Measurements from ENCODE around the gene PGBD5. TPM values are rescaled to one million over a fixed set of nuclear protein-coding genes. Genes with fewer than 3 reads are reported as not detected.

PGBD5 gene
- total RNA-seq, 2 donors from 2014 or later: 0.14 to 0.63 TPM

DNA sequence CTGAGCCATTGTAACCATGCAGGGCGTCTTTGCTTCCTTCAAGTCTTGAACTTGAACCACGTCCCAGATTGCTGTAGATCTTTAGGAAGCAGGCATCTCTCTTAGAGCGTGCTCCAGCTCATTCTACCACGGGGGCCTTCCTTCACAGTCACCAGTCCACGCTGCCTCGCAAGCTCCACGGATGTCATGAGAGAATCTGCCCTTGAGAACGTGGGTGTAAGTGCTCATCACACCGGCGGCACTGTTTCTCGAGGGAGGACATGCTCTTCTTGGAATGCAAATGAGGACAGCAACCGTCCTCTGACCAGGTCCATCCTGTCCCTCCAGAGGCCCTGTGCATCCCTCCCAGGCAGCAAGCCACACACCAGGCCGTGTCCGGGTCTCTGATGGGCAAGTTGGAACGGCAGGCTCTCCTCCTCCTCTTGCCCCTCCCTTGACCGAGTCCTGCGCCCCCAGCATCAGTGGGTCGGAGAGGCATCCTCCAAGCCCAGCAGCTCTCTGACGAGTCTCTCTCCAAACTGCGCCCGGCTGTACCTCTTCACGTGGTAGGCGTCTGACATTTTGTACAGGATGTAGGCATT is 103.1 kb downstream of the PGBD5 start:
- H3K4me1 ChIP-seq (ENCODE audit: control insufficient read depth in 1 of 2, low read depth in 2 of 2): no peaks in the 10 kb centered on the region
- TF ChIP-seq, protein P1, sequence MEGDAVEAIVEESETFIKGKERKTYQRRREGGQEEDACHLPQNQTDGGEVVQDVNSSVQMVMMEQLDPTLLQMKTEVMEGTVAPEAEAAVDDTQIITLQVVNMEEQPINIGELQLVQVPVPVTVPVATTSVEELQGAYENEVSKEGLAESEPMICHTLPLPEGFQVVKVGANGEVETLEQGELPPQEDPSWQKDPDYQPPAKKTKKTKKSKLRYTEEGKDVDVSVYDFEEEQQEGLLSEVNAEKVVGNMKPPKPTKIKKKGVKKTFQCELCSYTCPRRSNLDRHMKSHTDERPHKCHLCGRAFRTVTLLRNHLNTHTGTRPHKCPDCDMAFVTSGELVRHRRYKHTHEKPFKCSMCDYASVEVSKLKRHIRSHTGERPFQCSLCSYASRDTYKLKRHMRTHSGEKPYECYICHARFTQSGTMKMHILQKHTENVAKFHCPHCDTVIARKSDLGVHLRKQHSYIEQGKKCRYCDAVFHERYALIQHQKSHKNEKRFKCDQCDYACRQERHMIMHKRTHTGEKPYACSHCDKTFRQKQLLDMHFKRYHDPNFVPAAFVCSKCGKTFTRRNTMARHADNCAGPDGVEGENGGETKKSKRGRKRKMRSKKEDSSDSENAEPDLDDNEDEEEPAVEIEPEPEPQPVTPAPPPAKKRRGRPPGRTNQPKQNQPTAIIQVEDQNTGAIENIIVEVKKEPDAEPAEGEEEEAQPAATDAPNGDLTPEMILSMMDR (IDR thresholded peaks at IDR 0.05): no peak
- DNase-seq (ENCODE audit: low spot score) (no peak), ATAC-seq (ENCODE audit: insufficient number of reproducible peaks, low FRiP score, low read depth) (no peak)
- no peak overlapping the region for H3K4me3 ChIP-seq
- no peaks in the 10 kb centered on the region for H3K9me3 ChIP-seq
- H3K36me3 ChIP-seq: no peaks in the 10 kb centered on the region
- H3K27me3 ChIP-seq (replicated peaks; ENCODE audit: insufficient read depth): no peaks in the 10 kb centered on the region
- no peak overlapping the region for H3K27ac ChIP-seq

DNA sequence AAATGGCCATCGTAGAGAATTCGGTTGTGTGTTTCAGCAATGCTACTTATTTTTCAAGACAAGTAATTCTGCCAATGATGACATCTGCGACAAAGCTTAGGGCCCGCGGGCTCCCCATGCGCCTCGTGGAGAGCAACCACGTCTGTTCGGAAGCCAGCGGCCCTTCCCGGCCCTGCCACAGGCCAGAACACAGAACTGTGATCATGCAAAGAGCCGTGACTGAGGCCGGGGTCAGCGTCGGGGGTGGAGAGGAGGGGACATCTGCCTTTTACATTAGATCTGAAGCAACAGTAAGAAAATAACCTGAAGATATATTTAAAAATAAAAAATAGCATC is 103.7 kb downstream of the PGBD5 start:
- Histone ChIP-seq H3K4me3 (no peak overlapping the region), H3K27ac (no peak overlapping the region), H3K4me1 (ENCODE audit: control insufficient read depth in 1 of 2, low read depth in 2 of 2) (no peaks in the 10 kb centered on the region), H3K9me3 (no peaks in the 10 kb centered on the region), H3K27me3 (replicated peaks; ENCODE audit: insufficient read depth) (no peaks in the 10 kb centered on the region), H3K36me3 (no peaks in the 10 kb centered on the region)
- DNase-seq (ENCODE audit: low spot score) (no peak), ATAC-seq (ENCODE audit: insufficient number of reproducible peaks, low FRiP score, low read depth) (no peak)
- TF ChIP-seq, protein P1 (IDR thresholded peaks at IDR 0.05): no peak

DNA sequence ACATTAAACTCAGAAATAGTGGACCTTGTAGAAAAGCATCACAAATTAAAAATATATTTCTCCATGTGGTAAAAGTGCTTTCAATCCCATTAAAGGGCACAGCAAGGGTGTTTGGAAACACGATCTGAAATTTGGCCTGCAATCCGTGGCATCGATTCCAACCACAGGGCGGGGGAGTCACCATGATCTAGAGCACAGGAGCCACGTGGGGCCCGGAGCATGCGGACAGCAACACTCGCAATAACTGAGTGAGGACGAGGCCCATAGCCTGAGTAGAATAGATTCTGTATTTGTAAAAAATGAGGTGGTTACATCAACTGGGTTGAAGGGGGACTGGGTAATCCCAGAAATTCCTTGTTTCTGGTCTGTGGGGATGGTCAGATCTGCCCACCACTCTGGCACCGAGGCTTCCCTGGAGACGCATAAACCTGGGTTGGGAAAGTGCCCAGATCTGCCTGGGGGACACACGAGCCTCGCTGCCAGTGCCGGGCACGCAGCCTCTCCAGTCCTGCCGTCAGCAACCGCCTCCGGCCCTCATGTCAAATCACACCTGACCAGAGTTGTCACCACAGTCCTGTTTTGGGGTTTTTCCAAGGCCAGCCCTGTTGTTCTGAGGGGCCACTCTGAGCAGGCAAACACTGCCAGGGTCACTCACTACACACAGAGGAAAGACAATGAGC is 104.3 kb downstream of the PGBD5 start:
- no peak for ATAC-seq (ENCODE audit: insufficient number of reproducible peaks, low FRiP score, low read depth)
- Histone ChIP-seq H3K4me1 (ENCODE audit: control insufficient read depth in 1 of 2, low read depth in 2 of 2) (no peaks in the 10 kb centered on the region), H3K4me3 (no peak overlapping the region), H3K27me3 (replicated peaks; ENCODE audit: insufficient read depth) (no peaks in the 10 kb centered on the region), H3K36me3 (no peaks in the 10 kb centered on the region), H3K9me3 (no peaks in the 10 kb centered on the region), H3K27ac (no peak overlapping the region)
- DNase-seq (ENCODE audit: low spot score): no peak
- TF ChIP-seq, protein P1 (IDR thresholded peaks at IDR 0.05): no peak

DNA sequence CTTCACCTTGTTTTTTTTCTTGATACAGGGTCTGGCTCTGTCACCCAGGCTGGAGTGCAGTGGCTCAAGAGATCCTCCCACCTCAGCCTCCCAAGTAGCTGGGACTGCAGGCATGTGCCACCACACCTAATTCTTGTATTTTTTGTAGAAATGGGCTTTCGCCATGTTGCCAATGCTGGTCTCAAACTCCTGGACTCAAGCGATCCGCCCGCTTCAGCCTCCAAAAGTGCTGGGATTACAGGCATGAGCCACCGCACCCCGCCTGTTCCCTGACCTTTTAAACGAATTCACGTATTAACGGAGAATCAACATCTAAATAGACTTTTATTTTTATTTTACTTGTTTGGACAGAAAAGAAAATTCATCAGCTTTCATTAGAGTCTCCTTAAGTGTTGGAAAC is 104.8 kb downstream of the PGBD5 start:
- no peak overlapping the region for H3K4me3 ChIP-seq
- no peak overlapping the region for H3K27ac ChIP-seq
- TF ChIP-seq, protein P1 (IDR thresholded peaks at IDR 0.05): no peak
- DNase-seq (ENCODE audit: low spot score): no peak
- no peaks in the 10 kb centered on the region for H3K9me3 ChIP-seq
- H3K4me1 ChIP-seq (ENCODE audit: control insufficient read depth in 1 of 2, low read depth in 2 of 2): no peaks in the 10 kb centered on the region
- H3K36me3 ChIP-seq: no peaks in the 10 kb centered on the region
- H3K27me3 ChIP-seq (replicated peaks; ENCODE audit: insufficient read depth): no peaks in the 10 kb centered on the region
- ATAC-seq (ENCODE audit: insufficient number of reproducible peaks, low FRiP score, low read depth): no peak

DNA sequence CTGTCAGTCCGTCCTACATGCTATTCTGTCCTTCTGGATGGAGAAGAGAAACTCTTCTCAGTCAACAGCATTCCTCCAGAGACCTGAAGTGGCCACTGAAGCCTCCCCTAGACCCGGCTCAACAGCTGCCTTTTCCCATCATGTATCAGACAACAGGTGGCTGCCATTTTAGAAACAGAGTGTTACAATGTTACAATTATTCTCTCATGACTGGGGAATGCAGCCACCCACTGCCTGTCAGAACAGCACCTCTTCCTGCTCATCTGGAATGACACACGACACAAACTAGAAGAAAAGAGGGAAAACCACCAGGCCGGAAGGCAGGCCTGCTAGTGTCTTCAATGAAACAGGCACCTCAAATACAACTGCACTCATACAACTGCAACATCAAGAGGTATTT is 105.3 kb downstream of the PGBD5 start:
- Histone ChIP-seq H3K9me3 (no peaks in the 10 kb centered on the region), H3K4me3 (no peak overlapping the region), H3K36me3 (no peaks in the 10 kb centered on the region), H3K27ac (no peak overlapping the region), H3K27me3 (replicated peaks; ENCODE audit: insufficient read depth) (no peaks in the 10 kb centered on the region), H3K4me1 (ENCODE audit: control insufficient read depth in 1 of 2, low read depth in 2 of 2) (no peaks in the 10 kb centered on the region)
- TF ChIP-seq, protein P1 (IDR thresholded peaks at IDR 0.05): no peak
- ATAC-seq (ENCODE audit: insufficient number of reproducible peaks, low FRiP score, low read depth) (no peak), DNase-seq (ENCODE audit: low spot score) (no peak)
